ENCODE measurements around the gene KIF1B. TPM values are rescaled to one million over a fixed set of nuclear protein-coding genes. Genes with fewer than 3 reads are reported as not detected.
"Not testable (repeated sequence)": the region's sequence is repeated elsewhere in the genome, so short reads cannot be mapped to it uniquely, and the experiment has no call there.

KIF1B gene
- total RNA-seq, 1 experiment from 2014 or later = 70.1 TPM

DNA sequence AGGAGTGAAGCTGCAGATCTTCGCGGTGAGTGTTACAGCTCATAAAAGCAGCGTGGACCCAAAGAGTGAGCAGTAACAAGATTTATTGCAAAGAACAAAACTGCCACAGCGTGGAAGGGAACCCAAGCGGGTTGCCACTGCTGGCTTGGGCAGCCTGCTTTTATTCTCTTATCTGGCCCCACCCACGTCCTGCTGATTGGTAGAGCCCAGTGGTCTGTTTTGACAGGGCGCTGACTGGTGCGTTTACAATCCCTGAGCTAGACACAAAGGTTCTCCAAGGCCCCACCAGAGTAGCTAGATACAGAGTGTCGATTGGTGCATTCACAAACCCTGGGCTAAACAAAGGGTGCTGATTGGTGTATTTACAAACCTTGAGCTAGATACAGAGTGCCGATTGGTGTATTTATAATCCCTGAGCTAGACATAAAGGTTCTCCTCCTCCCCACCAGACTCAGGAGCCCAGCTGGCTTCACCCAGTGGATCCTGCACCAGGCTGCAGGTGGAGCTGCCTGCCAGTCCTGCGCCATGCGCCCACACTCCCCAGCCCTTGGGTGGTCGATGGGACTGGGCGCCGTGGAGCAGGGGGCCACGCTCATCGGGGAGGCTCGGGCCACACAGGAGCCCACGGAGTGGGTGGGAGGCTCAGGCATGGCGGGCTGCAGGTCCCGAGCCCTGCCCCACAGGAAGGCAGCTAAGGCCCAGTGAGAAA, 215.6 kb downstream of the KIF1B start:
- H3K36me3 Mint-ChIP-seq; DNase-seq (ENCODE audit: low spot score); CTCF ChIA-PET; H3K9me3 Mint-ChIP-seq; POLR2A ChIA-PET; H3K4me3 Mint-ChIP-seq; H3K27me3 Mint-ChIP-seq (ENCODE audit: low read depth); ATAC-seq: not testable (repeated sequence)
- TF ChIP-seq NFYB (CRISPR knock-in tag; conservative IDR thresholded peaks at IDR 0.05; ENCODE audit: low read depth) = peak; percentile 54
- Mint-ChIP-seq H3K4me1 (peaks cover 11% of the 10 kb centered on the region), H3K27ac (peak overlapping the region; percentile 5; the same call in 1 of the 2 replicates)

DNA sequence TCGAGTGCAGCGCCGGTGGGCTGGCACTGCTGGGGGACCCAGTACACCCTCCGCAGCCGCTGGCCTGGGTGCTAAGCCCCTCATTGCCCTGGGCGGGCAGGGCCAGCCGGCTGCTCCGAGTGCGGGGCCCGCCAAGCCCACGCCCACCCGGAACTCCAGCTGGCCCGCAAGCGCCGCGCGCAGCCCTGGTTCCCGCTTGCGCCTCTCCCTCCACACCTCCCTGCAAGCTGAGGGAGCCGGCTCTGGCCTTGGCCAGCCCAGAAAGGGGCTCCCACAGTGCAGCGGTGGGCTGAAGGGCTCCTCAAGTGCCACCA, 216.1 kb downstream of the KIF1B start:
- H3K4me3 Mint-ChIP-seq; ATAC-seq; H3K27ac Mint-ChIP-seq; POLR2A ChIA-PET; DNase-seq (ENCODE audit: low spot score); CTCF ChIA-PET; H3K9me3 Mint-ChIP-seq; H3K36me3 Mint-ChIP-seq; H3K27me3 Mint-ChIP-seq (ENCODE audit: low read depth): not testable (repeated sequence)
- peaks cover 16% of the 10 kb centered on the region for H3K4me1 Mint-ChIP-seq

DNA sequence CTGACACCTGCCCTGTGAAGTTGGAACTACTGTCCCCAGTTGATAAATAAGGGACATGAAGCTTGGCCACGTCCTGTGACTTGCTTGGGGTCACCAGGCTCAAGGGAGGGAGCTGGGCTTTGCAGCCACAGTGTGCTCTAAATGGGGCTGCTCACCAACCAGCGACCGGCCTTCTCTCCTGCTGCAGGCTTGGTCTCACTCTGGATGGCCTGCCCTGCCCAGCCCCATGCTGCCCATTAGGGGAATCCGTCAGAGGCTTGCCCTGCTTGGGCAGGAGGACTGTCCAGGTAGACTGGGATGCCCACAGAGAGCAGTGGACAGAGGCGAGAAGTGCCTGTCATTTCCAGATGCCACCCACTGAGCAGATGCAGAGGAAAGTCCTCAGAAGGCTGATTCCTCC, 218.6 kb downstream of the KIF1B start:
- H3K27me3 Mint-ChIP-seq (ENCODE audit: low read depth) = no peaks in the 10 kb centered on the region
- no peak overlapping the region for H3K27ac Mint-ChIP-seq
- TF ChIP-seq, protein P1, sequence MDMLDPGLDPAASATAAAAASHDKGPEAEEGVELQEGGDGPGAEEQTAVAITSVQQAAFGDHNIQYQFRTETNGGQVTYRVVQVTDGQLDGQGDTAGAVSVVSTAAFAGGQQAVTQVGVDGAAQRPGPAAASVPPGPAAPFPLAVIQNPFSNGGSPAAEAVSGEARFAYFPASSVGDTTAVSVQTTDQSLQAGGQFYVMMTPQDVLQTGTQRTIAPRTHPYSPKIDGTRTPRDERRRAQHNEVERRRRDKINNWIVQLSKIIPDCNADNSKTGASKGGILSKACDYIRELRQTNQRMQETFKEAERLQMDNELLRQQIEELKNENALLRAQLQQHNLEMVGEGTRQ (CRISPR knock-in tag; IDR thresholded peaks at IDR 0.05) = no peak
- TF ChIP-seq, protein P2, sequence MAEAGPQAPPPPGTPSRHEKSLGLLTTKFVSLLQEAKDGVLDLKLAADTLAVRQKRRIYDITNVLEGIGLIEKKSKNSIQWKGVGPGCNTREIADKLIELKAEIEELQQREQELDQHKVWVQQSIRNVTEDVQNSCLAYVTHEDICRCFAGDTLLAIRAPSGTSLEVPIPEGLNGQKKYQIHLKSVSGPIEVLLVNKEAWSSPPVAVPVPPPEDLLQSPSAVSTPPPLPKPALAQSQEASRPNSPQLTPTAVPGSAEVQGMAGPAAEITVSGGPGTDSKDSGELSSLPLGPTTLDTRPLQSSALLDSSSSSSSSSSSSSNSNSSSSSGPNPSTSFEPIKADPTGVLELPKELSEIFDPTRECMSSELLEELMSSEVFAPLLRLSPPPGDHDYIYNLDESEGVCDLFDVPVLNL (CRISPR knock-in tag; IDR thresholded peaks at IDR 0.05; ENCODE audit: borderline replicate concordance, low read depth) = no peak
- TF ChIP-seq, protein P3, sequence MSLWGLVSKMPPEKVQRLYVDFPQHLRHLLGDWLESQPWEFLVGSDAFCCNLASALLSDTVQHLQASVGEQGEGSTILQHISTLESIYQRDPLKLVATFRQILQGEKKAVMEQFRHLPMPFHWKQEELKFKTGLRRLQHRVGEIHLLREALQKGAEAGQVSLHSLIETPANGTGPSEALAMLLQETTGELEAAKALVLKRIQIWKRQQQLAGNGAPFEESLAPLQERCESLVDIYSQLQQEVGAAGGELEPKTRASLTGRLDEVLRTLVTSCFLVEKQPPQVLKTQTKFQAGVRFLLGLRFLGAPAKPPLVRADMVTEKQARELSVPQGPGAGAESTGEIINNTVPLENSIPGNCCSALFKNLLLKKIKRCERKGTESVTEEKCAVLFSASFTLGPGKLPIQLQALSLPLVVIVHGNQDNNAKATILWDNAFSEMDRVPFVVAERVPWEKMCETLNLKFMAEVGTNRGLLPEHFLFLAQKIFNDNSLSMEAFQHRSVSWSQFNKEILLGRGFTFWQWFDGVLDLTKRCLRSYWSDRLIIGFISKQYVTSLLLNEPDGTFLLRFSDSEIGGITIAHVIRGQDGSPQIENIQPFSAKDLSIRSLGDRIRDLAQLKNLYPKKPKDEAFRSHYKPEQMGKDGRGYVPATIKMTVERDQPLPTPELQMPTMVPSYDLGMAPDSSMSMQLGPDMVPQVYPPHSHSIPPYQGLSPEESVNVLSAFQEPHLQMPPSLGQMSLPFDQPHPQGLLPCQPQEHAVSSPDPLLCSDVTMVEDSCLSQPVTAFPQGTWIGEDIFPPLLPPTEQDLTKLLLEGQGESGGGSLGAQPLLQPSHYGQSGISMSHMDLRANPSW (CRISPR knock-in tag; conservative IDR thresholded peaks at IDR 0.05; ENCODE audit: low read depth) = no peak
- no peak for TF ChIP-seq ZNF263 (CRISPR knock-in tag; IDR thresholded peaks at IDR 0.05; ENCODE audit: low read depth)
- TF ChIP-seq ZBTB21 (CRISPR knock-in tag; IDR thresholded peaks at IDR 0.05; ENCODE audit: borderline replicate concordance) = no peak
- TF ChIP-seq, protein P4, sequence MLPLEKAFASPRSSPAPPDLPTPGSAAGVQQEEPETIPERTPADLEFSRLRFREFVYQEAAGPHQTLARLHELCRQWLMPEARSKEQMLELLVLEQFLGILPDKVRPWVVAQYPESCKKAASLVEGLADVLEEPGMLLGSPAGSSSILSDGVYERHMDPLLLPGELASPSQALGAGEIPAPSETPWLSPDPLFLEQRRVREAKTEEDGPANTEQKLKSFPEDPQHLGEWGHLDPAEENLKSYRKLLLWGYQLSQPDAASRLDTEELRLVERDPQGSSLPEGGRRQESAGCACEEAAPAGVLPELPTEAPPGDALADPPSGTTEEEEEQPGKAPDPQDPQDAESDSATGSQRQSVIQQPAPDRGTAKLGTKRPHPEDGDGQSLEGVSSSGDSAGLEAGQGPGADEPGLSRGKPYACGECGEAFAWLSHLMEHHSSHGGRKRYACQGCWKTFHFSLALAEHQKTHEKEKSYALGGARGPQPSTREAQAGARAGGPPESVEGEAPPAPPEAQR (CRISPR knock-in tag; IDR thresholded peaks at IDR 0.05) = no peak
- no peak for TF ChIP-seq SOX15 (CRISPR knock-in tag; IDR thresholded peaks at IDR 0.05)
- TF ChIP-seq, protein P5, sequence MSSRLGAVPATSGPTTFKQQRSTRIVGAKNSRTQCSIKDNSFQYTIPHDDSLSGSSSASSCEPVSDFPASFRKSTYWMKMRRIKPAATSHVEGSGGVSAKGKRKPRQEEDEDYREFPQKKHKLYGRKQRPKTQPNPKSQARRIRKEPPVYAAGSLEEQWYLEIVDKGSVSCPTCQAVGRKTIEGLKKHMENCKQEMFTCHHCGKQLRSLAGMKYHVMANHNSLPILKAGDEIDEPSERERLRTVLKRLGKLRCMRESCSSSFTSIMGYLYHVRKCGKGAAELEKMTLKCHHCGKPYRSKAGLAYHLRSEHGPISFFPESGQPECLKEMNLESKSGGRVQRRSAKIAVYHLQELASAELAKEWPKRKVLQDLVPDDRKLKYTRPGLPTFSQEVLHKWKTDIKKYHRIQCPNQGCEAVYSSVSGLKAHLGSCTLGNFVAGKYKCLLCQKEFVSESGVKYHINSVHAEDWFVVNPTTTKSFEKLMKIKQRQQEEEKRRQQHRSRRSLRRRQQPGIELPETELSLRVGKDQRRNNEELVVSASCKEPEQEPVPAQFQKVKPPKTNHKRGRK (CRISPR knock-in tag; IDR thresholded peaks at IDR 0.05; ENCODE audit: borderline replicate concordance) = no peak
- no peak for TF ChIP-seq OVOL2 (CRISPR knock-in tag; IDR thresholded peaks at IDR 0.05; ENCODE audit: borderline replicate concordance)
- TF ChIP-seq ZNF121 (CRISPR knock-in tag; IDR thresholded peaks at IDR 0.05) = no peak
- TF ChIP-seq FOXP1 (CRISPR knock-in tag; IDR thresholded peaks at IDR 0.05; ENCODE audit: borderline replicate concordance) = no peak
- TF ChIP-seq ZNF317 (CRISPR knock-in tag; IDR thresholded peaks at IDR 0.05; ENCODE audit: borderline replicate concordance, low read depth) = no peak
- DNase-seq (ENCODE audit: low spot score) (no peak), ATAC-seq (no peak)
- POLR2A ChIA-PET = interaction anchor here (1.9 kb wide), 1 partner anchor 29 kb away, joined by 6 read pairs; no protein-coding TSS in a partner anchor
- CTCF ChIA-PET = interaction anchor here (1.0 to 3.3 kb wide), 6 partner anchors 14 to 85 kb away, joined by 3 to 39 read pairs (median 24); partner anchors contain the start of gene CORT
- no peaks in the 10 kb centered on the region for H3K9me3 Mint-ChIP-seq
- peaks cover 20% of the 10 kb centered on the region for H3K4me1 Mint-ChIP-seq
- H3K36me3 Mint-ChIP-seq = no peaks in the 10 kb centered on the region
- H3K4me3 Mint-ChIP-seq = peak overlapping the region; percentile 77
